ENCODE results near the gene CYSLTR2.

- TF ChIP-seq CTCF (conservative IDR thresholded peaks at IDR 0.05; ENCODE audit: low read length) (no peak), EZH2phosphoT487 (IDR thresholded peaks at IDR 0.05; ENCODE audit: borderline replicate concordance, low read depth, low read length) (no peak)
These were observed 32.7 kb upstream of the CYSLTR2 start for GRCh38 chr13:48621056-48621455.
